Endodermal cell (in vitro differentiated cells): Measurements from ENCODE around the gene LZTR1. TPM values are rescaled to one million over a fixed set of nuclear protein-coding genes. Genes with fewer than 3 reads are reported as not detected.

ENCODE experiments used
- DNase-seq: peaks from one replicate; pipeline ENCODE4 v3.0.0-alpha.2; 2017
- H3K27ac ChIP-seq: 2 replicates; pipeline ENCODE4 v1.5.1; 2013; ENCODE audit warnings: mild to moderate bottlenecking, low read depth, low read length, moderate library complexity
- H3K27me3 ChIP-seq: 2 replicates; pipeline ENCODE4 v1.6.1; 2013; ENCODE audit warnings: mild to moderate bottlenecking, low read length, moderate library complexity; ENCODE audit not compliant: insufficient read depth, control insufficient read depth, poor library complexity, severe bottlenecking
- H3K36me3 ChIP-seq: 2 replicates; pipeline ENCODE4 v1.7.0; 2013; ENCODE audit warnings: mild to moderate bottlenecking, low read length, moderate library complexity; ENCODE audit not compliant: control insufficient read depth, insufficient read depth
- H3K4me1 ChIP-seq: one replicate; pipeline ENCODE4 v1.7.0; 2013; ENCODE audit warnings: low read length; ENCODE audit not compliant: control insufficient read depth, insufficient read depth
- H3K4me3 ChIP-seq: 2 replicates; pipeline ENCODE4 v1.5.1; 2013; ENCODE audit warnings: mild to moderate bottlenecking, low read length, moderate library complexity
- H3K9ac ChIP-seq: 2 replicates; pipeline ENCODE4 v1.6.1; 2013; ENCODE audit warnings: mild to moderate bottlenecking, low read length, moderate library complexity; ENCODE audit not compliant: poor library complexity, severe bottlenecking; ENCODE audit errors: extremely low read depth
- H3K9me3 ChIP-seq: 2 replicates; pipeline ENCODE4 v1.6.1; 2013; ENCODE audit warnings: mild to moderate bottlenecking, low read length, moderate library complexity; ENCODE audit not compliant: control insufficient read depth
- H3K27ac Mint-ChIP-seq: 2 replicates; pipeline ENCODE4 v1.8.0; 2020; ENCODE audit warnings: mixed read lengths
- H3K27me3 Mint-ChIP-seq: 2 replicates; pipeline ENCODE4 v1.8.0; 2021; ENCODE audit warnings: mild to moderate bottlenecking, mixed read lengths; ENCODE audit not compliant: insufficient read depth
- H3K36me3 Mint-ChIP-seq: 2 replicates; pipeline ENCODE4 v1.8.0; 2020; ENCODE audit warnings: low read depth, mixed read lengths
- H3K4me1 Mint-ChIP-seq: 2 replicates; pipeline ENCODE4 v1.8.0; 2020; ENCODE audit warnings: mixed read lengths
- H3K4me3 Mint-ChIP-seq: 2 replicates; pipeline ENCODE4 v1.8.0; 2020; ENCODE audit warnings: mild to moderate bottlenecking, moderate library complexity, mixed read lengths
- H3K9me3 Mint-ChIP-seq: 2 replicates; pipeline ENCODE4 v1.8.0; 2020; ENCODE audit warnings: mild to moderate bottlenecking, mixed read lengths
- WGBS, 2 experiments: methylation state at CpG; one replicate each; pipeline versions ENCODE4 v1.1.5 to v1.1.7; 2013; ENCODE audit warnings: missing lambda C conversion rate in 2 of 2, mixed read lengths in 1 of 2; ENCODE audit not compliant: insufficient coverage in 1 of 2, insufficient read length in 1 of 2; 5-methylcytosine and 5-hydroxymethylcytosine counted together
- total RNA-seq, 2 donors: library from RNA; stranded (reverse); fragmentation: NEBNext Ultra II Directional in 1 of 2; extraction: Animal tissue kit (Norgen Biotek cat#: 25700) in 1 of 2; gene quantifications; 2 replicates in 1 of 2; 3 replicates in 1 of 2; pipeline ENCODE4 v1.2.1, GENCODE V29; 2021
- TF ChIP-seq, protein P1 (sequence below): fragments of 200-600 bp; sonication (generic); conservative IDR thresholded peaks from 2 replicates; pipeline ENCODE4 v1.5.0; 2021; ENCODE audit warnings: antibody characterized with exemption, mild to moderate bottlenecking

LZTR1 gene
- total RNA-seq, 2 donors from 2014 or later = 56.5 to 73.2 TPM

DNA sequence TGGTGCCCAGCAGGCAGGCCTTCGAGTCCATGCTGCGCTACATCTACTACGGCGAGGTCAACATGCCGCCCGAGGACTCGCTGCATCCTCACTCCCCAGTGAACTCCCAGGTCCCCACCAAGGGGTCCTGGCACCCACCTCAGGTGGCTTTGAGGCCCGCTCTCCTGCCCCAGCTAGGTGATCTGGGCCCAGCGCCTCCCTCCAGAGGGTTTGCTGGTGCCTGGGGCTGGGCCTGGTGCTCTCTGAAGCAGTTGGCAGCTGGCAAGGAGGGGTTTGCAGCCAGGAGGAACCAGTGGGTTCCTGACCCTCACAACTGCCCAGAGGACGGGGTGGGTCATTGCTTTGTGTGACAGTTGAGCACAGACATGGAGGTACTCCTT, 13.9 kb downstream of the LZTR1 start:
- Histone ChIP-seq H3K9ac (no peak overlapping the region), H3K4me3 (no peak overlapping the region), H3K9me3 (no peaks in the 10 kb centered on the region), H3K36me3 (peaks cover 7% of the 10 kb centered on the region), H3K27ac (no peak overlapping the region), H3K4me1 (peaks cover 11% of the 10 kb centered on the region), H3K27me3 (no peaks in the 10 kb centered on the region)
- H3K9me3 Mint-ChIP-seq = no peaks in the 10 kb centered on the region
- peaks cover 12% of the 10 kb centered on the region for H3K36me3 Mint-ChIP-seq
- H3K4me3 Mint-ChIP-seq = no peak overlapping the region
- TF ChIP-seq, protein P1, sequence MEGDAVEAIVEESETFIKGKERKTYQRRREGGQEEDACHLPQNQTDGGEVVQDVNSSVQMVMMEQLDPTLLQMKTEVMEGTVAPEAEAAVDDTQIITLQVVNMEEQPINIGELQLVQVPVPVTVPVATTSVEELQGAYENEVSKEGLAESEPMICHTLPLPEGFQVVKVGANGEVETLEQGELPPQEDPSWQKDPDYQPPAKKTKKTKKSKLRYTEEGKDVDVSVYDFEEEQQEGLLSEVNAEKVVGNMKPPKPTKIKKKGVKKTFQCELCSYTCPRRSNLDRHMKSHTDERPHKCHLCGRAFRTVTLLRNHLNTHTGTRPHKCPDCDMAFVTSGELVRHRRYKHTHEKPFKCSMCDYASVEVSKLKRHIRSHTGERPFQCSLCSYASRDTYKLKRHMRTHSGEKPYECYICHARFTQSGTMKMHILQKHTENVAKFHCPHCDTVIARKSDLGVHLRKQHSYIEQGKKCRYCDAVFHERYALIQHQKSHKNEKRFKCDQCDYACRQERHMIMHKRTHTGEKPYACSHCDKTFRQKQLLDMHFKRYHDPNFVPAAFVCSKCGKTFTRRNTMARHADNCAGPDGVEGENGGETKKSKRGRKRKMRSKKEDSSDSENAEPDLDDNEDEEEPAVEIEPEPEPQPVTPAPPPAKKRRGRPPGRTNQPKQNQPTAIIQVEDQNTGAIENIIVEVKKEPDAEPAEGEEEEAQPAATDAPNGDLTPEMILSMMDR = no peak
- DNase-seq = no peak
- 93 to 98% methylated on average over 9 to 10 of the region's 10 CpGs for WGBS, 2 experiments
- no peaks in the 10 kb centered on the region for H3K27me3 Mint-ChIP-seq
- H3K4me1 Mint-ChIP-seq = peaks cover 6% of the 10 kb centered on the region
- H3K27ac Mint-ChIP-seq = no peak overlapping the region

DNA sequence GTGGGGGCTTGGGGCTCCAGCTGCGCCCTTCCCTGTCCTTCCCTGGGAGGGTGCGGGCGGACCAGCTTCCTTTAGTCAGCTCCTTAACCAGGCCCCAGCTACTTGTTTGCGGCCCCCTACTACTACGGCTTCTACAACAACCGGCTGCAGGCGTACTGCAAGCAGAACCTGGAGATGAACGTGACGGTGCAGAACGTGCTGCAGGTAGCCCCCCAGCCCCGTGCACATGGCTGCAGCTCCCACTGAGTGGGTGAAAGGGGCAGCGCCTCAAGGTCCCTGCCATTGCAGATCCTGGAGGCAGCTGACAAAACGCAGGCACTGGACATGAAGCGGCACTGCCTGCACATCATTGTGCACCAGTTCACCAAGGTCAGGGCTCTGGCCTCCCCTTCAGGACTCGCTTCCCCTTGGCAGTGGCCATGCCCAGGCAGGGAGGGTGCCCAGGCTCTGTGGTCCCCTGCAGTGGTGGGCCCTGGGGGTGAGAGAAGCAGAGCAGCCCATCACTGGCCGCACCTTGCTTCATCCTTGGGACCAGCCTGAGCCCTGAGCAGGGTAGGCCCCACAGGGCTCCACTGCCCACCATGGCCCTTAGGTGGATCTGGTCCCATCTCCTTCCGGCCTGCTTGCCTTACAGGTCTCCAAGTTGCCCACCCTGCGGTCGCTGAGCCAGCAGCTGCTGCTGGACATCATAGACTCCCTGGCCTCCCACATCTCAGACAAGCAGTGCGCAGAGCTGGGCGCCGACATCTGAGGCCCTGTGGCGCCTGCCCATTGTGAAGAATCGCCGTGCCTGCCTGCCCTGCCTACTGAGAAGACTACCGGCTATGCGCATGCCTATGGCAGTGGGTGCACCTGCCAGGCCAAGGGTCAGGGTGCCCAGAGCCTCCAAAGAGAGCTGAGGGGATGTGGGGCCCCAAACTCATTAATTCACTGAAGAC, 14.8 kb downstream of the LZTR1 start:
- Histone ChIP-seq H3K4me3 (no peak overlapping the region), H3K9me3 (no peaks in the 10 kb centered on the region), H3K4me1 (peaks cover 11% of the 10 kb centered on the region), H3K27me3 (no peaks in the 10 kb centered on the region), H3K36me3 (peaks cover 7% of the 10 kb centered on the region), H3K9ac (no peak overlapping the region), H3K27ac (no peak overlapping the region)
- Mint-ChIP-seq H3K4me3 (no peak overlapping the region), H3K27ac (no peak overlapping the region), H3K9me3 (no peaks in the 10 kb centered on the region), H3K36me3 (peaks cover 10% of the 10 kb centered on the region), H3K4me1 (peaks cover 8% of the 10 kb centered on the region), H3K27me3 (no peaks in the 10 kb centered on the region)
- WGBS, 2 experiments = 94 to 97% methylated on average over 18 to 27 of the region's 27 CpGs
- TF ChIP-seq, protein P1 = no peak
- DNase-seq = no peak

DNA sequence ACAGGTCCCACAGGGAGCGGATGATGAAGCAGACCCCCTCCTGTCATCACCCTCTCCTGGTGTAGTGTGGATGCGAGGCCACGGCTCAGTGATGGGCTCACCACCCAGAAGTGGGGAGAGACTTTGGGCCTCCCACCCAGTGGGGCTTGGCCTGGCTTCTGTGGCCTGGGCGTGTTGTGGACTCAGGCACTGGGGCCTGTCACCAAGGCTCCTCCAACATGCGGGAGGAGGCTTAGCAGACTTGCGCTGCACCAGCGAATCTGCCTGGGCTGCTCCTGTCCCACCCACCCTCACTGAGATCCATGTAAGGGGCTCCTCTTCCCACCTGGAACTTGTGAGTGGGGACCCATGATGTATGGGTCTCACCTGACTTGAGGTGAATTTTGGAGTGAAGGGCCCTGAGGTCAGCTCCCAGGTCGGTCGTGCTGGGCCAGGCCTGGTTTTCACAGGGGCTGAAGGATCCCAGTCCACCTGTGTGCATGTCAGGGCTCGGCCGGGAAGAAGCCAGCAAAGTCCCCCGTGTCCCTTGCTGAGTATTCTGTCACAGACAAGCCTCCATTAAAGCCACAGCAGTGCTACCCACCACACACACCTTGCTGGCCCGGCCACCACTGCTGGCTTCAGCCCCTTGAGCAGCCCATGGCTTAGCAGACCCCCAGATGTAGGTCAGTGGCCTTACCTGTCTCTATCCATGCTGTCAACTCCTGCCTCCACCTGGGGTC, 15.6 kb downstream of the LZTR1 start:
- no peaks in the 10 kb centered on the region for H3K27me3 ChIP-seq
- Mint-ChIP-seq H3K4me3 (no peak overlapping the region), H3K36me3 (peaks cover 10% of the 10 kb centered on the region), H3K27me3 (no peaks in the 10 kb centered on the region), H3K9me3 (no peaks in the 10 kb centered on the region), H3K27ac (no peak overlapping the region), H3K4me1 (peaks cover 8% of the 10 kb centered on the region)
- peaks cover 11% of the 10 kb centered on the region for H3K4me1 ChIP-seq
- no peak overlapping the region for H3K27ac ChIP-seq
- 95 to 99% methylated on average over 8 to 13 of the region's 13 CpGs for WGBS, 2 experiments
- no peak overlapping the region for H3K4me3 ChIP-seq
- peaks cover under 1% of the 10 kb centered on the region for H3K36me3 ChIP-seq
- H3K9me3 ChIP-seq = no peaks in the 10 kb centered on the region
- H3K9ac ChIP-seq = no peak overlapping the region
- TF ChIP-seq, protein P1 = no peak
- DNase-seq = no peak
